Osteocyte (in vitro differentiated cells): Measurements from ENCODE around the gene MAP7D2. TPM values are rescaled to one million over a fixed set of nuclear protein-coding genes. Genes with fewer than 3 reads are reported as not detected.

ENCODE experiments used
- DNase-seq: peaks from one replicate; pipeline ENCODE4 v3.0.0; 2021; ENCODE audit warnings: mixed read lengths; ENCODE audit not compliant: unreplicated experiment; ENCODE audit errors: extremely low spot score
- H3K27ac Mint-ChIP-seq: one replicate; pipeline ENCODE4 v1.8.0; 2021; ENCODE audit warnings: mild to moderate bottlenecking, mixed read lengths; ENCODE audit not compliant: unreplicated experiment
- H3K27me3 Mint-ChIP-seq: one replicate; pipeline ENCODE4 v1.8.0; 2021; ENCODE audit warnings: mixed read lengths; ENCODE audit not compliant: unreplicated experiment
- H3K36me3 Mint-ChIP-seq: one replicate; pipeline ENCODE4 v1.8.0; 2021; ENCODE audit warnings: mixed read lengths; ENCODE audit not compliant: unreplicated experiment
- H3K4me1 Mint-ChIP-seq: one replicate; pipeline ENCODE4 v1.8.0; 2021; ENCODE audit warnings: mixed read lengths; ENCODE audit not compliant: unreplicated experiment
- H3K4me3 Mint-ChIP-seq: one replicate; pipeline ENCODE4 v1.8.0; 2021; ENCODE audit warnings: mild to moderate bottlenecking, moderate library complexity, mixed read lengths; ENCODE audit not compliant: unreplicated experiment
- H3K9me3 Mint-ChIP-seq: one replicate; pipeline ENCODE4 v1.8.0; 2021; ENCODE audit warnings: mixed read lengths; ENCODE audit not compliant: unreplicated experiment
- total RNA-seq: library from RNA; stranded (reverse); gene quantifications from 2 replicates; pipeline ENCODE4 v1.2.1, GENCODE V29; 2021
- TF ChIP-seq, protein P1 (sequence below): fragments of 200-600 bp; sonication (generic); IDR thresholded peaks from 2 replicates; pipeline ENCODE4 v1.5.0; 2021; ENCODE audit warnings: antibody characterized with exemption, mild to moderate bottlenecking, moderate library complexity

The MAP7D2 gene
- total RNA-seq, 1 donor from 2014 or later, result 0.11 TPM

DNA sequence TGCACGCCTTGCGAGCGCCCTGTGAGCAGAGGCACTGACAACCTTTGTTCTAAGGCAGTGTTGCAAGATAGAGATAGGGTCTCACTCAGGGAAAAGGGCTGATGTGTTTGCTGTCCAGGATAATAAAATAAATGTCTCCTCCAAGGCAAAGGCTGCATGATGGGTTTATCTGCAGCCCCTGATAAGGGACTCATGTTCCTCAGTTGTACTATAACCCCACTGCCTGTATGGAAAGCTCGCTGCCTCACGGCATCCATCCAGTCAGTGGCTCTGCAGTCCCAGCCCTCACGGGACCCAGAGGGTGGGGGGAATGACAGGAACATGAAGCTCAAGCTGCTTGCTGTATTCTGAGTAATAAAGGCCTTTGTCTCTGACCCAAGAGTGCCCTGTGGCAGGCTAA is 148.4 kb downstream of the MAP7D2 start:
- no peaks in the 10 kb centered on the region for H3K27me3 Mint-ChIP-seq
- no peak overlapping the region for H3K4me3 Mint-ChIP-seq
- no peak overlapping the region for H3K27ac Mint-ChIP-seq
- TF ChIP-seq, protein P1, sequence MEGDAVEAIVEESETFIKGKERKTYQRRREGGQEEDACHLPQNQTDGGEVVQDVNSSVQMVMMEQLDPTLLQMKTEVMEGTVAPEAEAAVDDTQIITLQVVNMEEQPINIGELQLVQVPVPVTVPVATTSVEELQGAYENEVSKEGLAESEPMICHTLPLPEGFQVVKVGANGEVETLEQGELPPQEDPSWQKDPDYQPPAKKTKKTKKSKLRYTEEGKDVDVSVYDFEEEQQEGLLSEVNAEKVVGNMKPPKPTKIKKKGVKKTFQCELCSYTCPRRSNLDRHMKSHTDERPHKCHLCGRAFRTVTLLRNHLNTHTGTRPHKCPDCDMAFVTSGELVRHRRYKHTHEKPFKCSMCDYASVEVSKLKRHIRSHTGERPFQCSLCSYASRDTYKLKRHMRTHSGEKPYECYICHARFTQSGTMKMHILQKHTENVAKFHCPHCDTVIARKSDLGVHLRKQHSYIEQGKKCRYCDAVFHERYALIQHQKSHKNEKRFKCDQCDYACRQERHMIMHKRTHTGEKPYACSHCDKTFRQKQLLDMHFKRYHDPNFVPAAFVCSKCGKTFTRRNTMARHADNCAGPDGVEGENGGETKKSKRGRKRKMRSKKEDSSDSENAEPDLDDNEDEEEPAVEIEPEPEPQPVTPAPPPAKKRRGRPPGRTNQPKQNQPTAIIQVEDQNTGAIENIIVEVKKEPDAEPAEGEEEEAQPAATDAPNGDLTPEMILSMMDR, result no peak
- H3K4me1 Mint-ChIP-seq, result no peaks in the 10 kb centered on the region
- DNase-seq, result no peak
- H3K9me3 Mint-ChIP-seq, result peaks cover 13% of the 10 kb centered on the region
- H3K36me3 Mint-ChIP-seq, result peaks cover 11% of the 10 kb centered on the region

DNA sequence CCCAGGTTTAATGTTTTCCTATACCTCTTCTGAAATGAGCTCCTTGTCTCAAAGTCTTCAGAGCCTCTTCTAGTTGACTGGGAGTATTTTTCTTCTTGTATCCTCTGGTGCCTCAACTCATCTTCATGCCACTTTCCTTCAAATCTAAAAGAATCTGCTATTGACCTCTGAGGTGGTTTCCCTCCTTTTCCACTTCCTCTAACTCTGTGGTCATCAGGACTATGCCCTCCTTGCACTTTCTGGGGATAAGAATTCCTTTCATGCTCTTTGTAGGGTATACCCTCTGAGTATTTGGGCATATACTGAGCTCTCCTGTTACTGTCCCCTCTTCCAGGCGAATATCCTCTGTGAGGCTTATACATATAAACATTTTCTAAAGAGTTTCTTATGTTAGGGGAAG is 150.7 kb downstream of the MAP7D2 start:
- TF ChIP-seq, protein P1, result no peak
- no peak for DNase-seq
- H3K36me3 Mint-ChIP-seq, result peaks cover 14% of the 10 kb centered on the region
- H3K27ac Mint-ChIP-seq, result no peak overlapping the region
- no peak overlapping the region for H3K4me3 Mint-ChIP-seq
- peaks cover 9% of the 10 kb centered on the region for H3K9me3 Mint-ChIP-seq
- no peaks in the 10 kb centered on the region for H3K4me1 Mint-ChIP-seq
- no peaks in the 10 kb centered on the region for H3K27me3 Mint-ChIP-seq

DNA sequence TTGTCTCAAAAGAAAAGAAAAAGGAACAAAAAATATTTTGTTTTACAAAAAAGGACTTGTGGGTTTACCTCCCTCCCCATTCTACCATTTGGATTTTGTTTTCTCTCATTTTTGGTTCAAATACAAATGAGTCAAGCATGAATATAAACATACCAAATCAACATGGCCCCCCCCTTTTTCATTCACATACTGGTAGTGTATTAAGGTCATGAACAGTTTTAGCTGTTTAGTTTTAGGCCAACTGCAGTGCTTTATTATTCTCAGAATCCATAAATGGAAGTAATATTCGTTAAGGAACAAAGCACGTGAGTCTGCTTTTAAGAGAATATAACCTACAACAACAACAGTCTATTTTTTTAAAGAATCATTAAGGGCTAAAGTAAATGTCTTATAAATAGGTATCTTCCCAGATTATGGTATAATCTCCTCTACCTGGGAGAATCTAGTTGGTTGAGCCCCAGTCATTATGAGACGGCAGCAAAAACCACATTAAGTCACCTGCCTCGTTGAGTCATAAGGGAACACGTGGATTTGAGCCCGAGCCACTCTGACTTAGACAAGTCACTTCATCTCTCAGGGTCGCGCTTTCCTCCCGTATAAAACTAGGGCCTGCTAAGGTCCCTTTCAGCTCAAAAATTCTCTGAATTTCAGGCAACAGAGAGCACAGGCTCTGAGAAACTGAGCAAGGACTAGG is 152.5 kb downstream of the MAP7D2 start:
- Mint-ChIP-seq H3K27me3 (no peaks in the 10 kb centered on the region), H3K4me3 (no peak overlapping the region)
- no peak for DNase-seq

DNA sequence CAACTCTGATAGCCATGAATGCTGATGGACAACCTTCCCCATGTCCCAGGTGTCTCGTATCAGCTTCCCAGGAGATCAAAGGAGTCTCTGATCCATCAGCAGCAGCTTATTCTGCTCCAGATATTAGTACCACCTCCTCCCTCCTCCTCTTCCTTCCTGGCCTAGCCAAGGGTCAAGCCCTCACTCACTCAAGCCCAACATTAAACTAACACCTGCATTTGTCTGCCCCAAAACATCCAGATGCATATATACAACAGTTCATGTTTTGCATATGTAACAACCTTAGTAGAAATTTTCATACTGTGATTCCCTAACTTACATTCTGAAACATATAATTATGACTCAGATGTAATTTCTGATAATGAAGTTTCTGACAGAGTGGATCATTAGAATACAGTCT is 155.8 kb downstream of the MAP7D2 start:
- no peaks in the 10 kb centered on the region for H3K27me3 Mint-ChIP-seq
- H3K9me3 Mint-ChIP-seq, result peaks cover 18% of the 10 kb centered on the region
- no peak overlapping the region for H3K4me3 Mint-ChIP-seq
- no peak overlapping the region for H3K27ac Mint-ChIP-seq
- TF ChIP-seq, protein P1, result no peak
- peaks cover 11% of the 10 kb centered on the region for H3K36me3 Mint-ChIP-seq
- no peak for DNase-seq
- H3K4me1 Mint-ChIP-seq, result no peaks in the 10 kb centered on the region

More for the DNA sequence above, 152.5 kb downstream of the MAP7D2 start:
- no peaks in the 10 kb centered on the region for H3K4me1 Mint-ChIP-seq
- no peak overlapping the region for H3K27ac Mint-ChIP-seq
- peaks cover 13% of the 10 kb centered on the region for H3K9me3 Mint-ChIP-seq
- peaks cover 14% of the 10 kb centered on the region for H3K36me3 Mint-ChIP-seq
- TF ChIP-seq, protein P1, result no peak

DNA sequence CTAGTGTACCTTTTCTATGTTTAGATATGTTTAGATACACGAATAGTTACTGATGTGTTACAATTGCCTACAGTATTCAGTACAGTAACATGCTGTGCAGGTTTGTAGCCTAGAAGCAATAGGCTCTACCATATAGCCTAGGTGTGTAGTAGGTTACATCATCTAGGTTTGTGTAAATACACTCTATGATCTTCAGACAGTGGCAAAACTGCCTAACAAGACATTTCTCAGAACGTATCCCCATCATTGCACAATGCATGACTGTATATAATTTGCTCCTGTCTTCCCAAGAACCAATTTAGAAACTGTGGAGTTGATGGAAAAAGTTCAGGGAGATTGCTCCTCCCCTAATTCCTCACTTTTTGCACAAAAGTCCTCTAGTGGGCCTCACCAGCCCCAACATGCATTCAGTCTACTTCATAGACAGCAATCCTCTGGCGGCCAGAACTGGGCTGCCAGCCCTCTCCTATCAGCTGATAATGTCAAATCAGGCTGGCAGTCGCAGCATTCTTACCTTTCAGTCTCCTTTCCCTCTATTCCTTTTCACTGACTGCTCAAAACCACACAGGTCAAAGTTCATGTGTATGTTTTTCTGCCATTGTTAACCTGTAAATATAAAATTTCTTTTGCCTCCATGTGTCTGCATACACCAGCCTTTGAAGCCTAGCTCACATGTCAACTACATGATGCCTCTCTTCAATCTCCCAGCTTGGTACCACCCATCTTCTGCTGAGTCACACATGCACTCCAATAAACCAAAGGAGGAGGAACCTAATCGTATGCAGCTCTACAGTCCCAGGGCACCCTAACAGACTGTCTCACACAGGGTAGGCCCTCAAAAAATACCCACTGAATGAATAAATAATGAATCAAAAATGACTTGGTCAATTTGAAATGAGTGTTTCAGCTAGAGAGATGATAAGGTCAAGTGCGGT is 157.9 kb downstream of the MAP7D2 start:
- H3K27me3 Mint-ChIP-seq, result no peaks in the 10 kb centered on the region

More for the DNA sequence above, 157.9 kb downstream of the MAP7D2 start:
- H3K4me1 Mint-ChIP-seq, result peaks cover 11% of the 10 kb centered on the region
- peaks cover 10% of the 10 kb centered on the region for H3K9me3 Mint-ChIP-seq
- no peak overlapping the region for H3K4me3 Mint-ChIP-seq
- DNase-seq, result no peak
- H3K36me3 Mint-ChIP-seq, result peaks cover 3% of the 10 kb centered on the region
- TF ChIP-seq, protein P1, result no peak
- no peak overlapping the region for H3K27ac Mint-ChIP-seq
